ENCODE measurements around the gene ESCO1.
A peak's percentile ranks its signal among the peaks of the same experiment; 100 is the strongest.
"Not testable (repeated sequence)": the region's sequence is repeated elsewhere in the genome, so short reads cannot be mapped to it uniquely, and the experiment has no call there.

ESCO1 gene, protein sequence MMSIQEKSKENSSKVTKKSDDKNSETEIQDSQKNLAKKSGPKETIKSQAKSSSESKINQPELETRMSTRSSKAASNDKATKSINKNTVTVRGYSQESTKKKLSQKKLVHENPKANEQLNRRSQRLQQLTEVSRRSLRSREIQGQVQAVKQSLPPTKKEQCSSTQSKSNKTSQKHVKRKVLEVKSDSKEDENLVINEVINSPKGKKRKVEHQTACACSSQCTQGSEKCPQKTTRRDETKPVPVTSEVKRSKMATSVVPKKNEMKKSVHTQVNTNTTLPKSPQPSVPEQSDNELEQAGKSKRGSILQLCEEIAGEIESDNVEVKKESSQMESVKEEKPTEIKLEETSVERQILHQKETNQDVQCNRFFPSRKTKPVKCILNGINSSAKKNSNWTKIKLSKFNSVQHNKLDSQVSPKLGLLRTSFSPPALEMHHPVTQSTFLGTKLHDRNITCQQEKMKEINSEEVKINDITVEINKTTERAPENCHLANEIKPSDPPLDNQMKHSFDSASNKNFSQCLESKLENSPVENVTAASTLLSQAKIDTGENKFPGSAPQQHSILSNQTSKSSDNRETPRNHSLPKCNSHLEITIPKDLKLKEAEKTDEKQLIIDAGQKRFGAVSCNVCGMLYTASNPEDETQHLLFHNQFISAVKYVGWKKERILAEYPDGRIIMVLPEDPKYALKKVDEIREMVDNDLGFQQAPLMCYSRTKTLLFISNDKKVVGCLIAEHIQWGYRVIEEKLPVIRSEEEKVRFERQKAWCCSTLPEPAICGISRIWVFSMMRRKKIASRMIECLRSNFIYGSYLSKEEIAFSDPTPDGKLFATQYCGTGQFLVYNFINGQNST

DNA sequence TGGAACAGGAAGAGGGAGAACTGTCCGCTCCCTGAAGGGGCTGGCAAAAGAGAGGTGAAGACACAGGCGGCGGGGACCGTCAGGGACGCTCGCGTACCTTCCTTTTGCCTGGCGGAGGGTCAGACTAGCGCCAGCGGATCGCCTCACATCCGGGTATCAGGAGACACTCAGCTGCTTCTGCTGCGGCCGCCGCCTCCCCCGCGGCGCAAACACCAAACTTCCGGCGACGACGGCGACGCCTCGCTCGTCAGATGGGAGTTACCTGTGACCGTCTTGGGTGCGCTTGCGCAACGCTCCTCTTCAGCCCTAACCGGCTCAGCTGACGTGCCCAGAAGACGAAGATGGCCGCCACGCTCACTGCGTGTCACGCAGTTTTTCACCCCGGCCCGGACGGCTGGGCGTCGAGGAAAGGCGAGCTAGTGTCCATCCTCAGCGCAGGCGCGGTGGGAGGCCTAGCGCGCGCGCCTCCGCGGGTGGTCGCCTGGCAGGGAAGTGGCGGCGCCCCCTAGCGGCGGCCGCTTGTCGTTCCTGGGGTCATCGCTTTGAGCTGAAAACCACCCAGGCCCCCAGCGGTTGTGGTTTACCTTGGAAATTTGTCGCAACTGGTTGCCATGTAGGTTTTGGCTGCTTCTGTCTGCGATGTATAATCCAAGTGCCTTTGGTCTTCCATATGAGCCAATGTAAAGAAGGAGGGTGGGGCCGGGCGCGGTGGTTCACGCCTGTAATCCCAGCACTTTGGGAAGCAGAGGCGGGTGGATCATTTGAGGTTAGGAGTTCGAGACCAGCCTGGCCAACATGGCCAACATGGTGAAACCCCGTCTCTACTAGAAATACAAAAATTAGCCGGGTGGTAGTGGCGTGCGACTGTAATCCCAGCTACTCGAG lies at the start of gene ESCO1:
ESCO1 (minus strand) TSS at position 179 of the 885 bp plus-strand sequence. CDS start 25,861 bp downstream, outside the sequence.
- peak; percentile 92 for DNase-seq (ENCODE audit: low spot score)

DNA sequence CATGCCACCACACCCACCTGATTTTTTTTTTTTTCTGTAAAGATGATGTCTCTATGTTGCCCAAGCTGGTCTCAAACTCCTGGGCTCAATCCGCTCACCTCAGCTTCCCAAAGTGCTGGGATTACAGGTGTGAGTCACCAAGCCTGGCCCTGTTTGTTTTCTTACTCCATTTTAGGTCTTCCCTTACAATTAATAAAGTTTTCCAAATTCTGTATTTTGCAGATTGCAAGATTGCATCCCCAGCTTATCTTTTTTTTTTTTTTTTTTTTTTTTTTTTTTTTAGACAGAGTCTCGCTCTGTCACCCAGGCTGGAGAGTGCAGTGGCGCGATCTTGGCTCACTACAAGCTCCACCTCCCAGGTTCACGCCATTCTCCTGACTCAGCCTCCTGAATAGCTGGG lies 39.9 kb upstream of the ESCO1 start:
- DNase-seq (ENCODE audit: low spot score): not testable (repeated sequence)

DNA sequence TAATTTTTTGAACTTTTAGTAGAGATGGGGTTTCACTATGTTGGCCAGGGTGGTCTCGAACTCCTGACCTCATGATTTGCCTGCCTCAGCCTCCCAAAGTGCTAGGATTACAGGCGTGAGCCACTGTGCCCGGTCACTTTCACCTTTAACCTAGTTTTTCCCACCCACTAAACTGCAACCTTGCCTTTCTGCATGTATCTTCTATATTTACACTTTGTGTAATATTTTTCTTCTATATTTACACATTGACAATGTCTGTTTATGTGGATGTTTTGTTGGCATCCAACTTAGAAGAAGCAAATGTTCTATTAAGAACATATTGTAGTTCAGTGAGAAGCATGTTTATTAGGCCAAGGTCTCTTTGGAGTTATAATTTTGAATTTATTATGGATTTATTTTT lies 38.3 kb upstream of the ESCO1 start:
- no peak for DNase-seq (ENCODE audit: low spot score)

DNA sequence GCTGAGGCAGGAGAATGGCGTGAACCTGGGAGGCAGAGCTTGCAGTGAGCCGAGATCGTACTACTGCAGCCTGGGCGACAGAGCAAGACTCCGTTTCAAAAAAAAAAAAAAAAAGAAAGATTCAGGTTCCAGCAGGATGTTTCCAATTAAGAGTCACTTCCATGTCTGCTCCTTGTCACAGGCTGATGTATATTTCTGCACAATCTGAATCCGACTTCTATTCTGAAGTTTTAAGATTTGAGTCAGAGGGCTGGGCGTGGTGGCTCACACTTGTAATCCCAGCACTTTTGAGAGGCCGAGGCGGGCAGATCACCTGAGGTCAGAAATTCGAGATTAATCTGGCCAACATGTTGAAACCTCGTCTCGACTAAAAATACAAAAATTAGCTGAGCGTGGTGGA lies 36.3 kb upstream of the ESCO1 start:
- DNase-seq (ENCODE audit: low spot score): no peak

DNA sequence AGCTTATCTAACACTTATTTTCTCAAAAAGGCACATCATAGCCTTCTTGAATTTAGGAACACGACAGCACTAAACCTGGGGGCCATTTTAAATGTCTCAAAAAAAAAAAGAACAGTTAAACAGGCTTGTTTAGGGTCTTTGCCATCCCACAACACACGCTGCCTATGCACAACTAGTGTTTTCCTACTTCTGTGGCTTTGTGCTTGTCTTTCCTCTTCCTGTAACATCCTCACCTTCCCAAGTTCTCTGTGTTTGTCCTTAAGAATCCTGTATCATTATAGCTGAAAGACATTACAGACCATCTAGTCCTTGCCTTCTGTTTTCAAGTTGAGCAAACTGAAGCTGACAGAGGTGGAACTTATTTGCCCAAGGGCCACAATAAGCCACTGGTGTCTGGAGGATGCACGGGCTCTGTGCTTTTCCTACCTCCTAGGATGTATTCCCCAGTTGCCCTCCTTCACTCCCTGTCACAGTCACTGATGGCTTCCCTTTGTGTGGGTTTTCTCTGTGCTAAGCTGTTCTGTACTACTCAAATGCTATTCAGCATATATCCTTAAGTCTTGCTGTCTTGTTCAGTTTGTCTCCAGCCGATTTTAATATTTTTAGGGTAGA lies 34.2 kb upstream of the ESCO1 start:
- peak; percentile 37 for DNase-seq (ENCODE audit: low spot score)

DNA sequence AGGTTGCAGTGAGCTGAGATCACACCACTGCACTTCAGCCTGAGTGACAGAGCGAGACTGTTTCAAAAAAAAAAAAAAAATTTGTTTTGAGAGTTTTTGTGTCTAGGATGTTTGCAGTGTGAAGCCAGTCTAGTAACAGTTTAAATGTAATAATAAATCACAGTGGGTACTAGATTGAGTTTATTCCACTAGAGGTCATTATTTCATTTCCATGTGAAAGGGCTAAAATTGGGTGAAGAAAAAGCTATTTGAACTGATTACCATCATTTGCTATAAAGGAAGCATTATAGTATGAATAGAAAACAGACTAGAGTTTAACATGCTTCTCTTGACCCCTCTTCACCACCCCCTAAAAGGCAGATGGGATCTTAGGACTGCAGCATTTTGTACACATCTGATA lies 31.9 kb upstream of the ESCO1 start:
- no peak for DNase-seq (ENCODE audit: low spot score)

DNA sequence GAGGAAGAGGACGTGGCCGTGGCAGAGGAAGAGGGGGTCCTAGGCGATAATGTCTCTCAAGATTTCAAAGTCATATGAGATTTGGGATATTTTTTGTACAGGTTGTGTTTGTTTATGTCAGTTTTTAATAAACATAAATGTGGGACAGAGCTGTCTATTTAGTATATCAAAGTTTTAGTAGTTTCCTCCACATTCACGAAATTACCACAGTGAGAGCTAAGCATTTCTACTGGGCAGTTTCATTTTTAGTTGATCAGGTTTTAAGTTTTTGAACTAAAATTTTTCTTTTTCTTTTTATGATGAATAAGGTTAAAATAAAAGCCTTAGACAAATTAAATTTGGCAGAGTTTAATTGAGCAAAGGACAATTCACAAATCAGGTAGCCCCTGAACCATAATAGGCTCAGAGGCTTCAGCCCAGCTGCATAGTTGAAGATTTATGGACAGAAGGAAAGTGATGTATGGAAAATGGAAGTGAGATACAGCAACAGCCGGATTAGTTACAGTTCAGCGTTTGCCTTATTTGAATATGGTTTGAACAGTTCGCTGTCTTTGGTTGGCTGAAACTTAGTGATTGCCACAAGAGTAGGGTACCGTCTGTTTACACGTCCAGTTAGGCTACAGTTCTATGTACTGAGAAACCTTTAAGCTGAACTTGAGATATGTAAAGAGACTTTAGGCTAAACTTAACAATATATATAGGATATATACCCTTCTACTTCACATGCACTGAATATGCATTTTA lies 28.8 kb upstream of the ESCO1 start:
- no peak for DNase-seq (ENCODE audit: low spot score)

DNA sequence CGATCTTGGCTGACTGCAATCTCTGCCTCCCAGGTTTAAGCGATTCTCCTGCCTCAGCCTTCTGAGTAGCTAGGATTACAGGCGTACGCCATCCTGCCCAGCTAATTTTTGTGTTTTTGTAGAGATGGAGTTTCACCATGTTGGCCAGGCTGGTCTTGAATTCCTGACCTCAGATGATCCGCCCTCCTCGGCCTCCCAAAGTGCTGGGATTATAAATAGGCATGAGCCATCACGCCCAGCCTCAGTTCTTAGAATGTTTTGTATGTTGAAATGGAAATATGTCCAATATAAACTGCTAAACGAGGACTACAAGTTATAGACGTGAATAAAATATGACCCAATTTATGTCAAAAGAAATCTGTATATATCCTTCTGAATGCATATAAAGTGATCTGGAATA lies 21.1 kb upstream of the ESCO1 start:
- not testable (repeated sequence) for DNase-seq (ENCODE audit: low spot score)

DNA sequence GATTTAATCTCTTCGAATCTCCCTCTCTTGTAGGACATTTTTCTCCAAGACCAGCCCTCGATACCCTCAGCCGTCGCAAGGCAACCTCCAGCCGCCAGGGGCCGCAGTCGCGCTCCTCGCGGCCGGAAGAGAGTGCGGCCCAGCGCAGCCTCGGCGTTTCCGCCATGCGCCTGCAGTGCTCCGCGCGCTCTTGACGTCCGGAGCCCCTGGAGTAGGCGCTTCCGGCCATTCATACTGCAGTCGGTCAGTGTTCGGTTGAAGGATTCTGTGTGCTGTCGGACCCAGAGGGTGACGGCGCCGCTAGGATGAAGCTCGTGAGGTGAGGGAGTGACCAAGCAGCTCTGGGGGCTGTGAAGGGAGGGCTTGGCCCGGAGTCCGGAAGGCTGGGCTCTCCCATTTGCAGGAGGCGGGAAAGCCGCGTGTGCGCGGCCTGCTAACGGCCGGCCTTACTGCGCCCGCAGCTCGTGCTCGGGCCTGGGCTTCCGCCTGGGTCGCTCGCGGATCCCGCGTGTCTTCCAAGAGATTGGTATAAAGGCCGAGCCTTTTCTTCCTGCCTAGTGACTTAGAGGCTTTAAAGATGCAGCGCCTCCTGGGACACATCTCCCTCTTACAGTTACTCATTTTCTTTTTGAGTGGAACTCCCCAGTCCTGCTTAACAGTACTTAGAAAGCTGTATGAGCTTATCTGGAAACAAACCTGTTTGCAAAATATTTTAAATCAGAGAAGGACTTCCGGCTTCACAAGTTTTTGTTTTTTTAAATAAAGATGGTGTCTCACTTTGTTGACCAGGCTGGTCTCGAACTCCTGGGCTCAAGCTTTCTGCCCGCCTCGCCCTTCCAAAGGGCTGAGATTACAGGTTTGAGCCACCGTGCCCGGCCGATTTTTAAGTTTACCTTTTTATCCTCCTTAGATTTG lies 11.9 kb upstream of the ESCO1 start, which contains the start of gene SNRPD1:
SNRPD1 (plus strand) TSS at position 190 of the 915 bp plus-strand sequence; CDS start at position 306, 116 bp downstream.
- peak; percentile 90 for DNase-seq (ENCODE audit: low spot score)

DNA sequence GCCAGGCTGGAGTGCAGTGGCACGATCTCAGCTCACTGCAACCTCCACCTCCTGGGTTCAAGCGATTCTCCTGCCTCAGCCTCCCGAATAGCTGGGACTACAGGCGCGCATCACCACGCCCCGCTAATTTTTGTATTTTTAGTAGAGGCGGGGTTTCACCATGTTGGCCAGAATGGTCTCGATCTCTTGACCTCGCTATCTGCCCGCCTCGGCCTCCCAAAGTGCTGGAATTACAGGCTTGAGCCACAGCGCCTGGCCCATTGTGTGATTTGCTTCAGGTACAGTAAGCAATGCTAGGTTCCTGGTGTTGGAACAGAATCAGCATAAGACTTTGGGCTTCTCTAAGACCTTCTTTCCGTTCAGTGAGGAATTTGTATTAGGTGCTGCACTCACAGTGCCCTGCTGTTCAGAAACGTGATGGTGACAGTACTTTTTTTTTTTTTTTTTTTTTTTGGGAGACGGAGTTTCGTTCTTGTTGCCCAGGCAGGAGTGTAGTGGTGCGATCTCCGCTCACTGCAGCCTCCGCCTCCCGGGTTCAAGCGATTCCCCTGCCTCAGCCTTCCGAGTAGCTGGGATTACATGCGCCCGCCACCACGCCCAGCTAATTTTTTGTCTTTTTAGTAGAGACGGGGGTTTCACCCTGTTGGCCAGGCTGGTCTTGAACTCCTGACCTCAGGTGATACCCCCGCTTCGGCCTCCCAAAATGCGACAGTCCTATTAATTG lies 11.1 kb upstream of the ESCO1 start:
- DNase-seq (ENCODE audit: low spot score): not testable (repeated sequence)

DNA sequence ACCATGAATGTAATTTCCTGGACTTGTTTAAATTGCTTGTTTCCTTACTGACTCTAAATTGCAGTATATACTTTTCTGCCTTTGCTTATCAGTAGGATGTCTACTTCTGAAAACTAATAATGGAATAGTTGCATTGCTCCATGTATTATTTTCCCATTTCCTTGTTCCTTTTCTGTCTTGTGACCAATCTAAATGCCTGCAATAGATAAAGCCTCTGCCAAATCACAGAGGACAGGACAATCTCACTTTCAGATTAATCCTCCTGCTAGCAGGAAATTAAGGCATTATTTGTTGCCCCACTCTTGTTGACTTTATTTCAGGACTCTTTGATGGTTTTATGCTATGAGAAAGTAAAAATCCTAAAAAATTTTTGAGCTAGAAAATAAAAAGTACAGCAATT lies 4.7 kb upstream of the ESCO1 start:
- DNase-seq (ENCODE audit: low spot score): no peak

DNA sequence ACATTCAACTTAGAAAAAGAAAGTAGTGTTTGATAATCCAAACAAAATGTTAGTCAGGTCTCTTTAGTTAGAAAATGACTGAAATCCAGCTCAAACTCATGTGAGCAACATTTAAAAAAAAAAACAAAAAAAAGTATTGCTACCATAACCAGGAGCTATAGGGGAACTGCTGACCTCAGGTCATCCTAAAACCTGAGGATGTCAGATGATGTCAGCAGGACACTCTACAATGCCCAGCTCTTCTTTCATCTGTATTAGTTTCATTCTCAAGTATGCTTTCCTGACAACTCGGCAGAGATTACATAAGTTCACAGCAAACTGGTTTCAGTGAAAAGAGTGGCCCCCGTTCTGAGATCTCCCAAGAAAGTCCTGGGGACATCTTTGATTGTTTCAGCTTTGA lies 4.2 kb upstream of the ESCO1 start:
- DNase-seq (ENCODE audit: low spot score): no peak

DNA sequence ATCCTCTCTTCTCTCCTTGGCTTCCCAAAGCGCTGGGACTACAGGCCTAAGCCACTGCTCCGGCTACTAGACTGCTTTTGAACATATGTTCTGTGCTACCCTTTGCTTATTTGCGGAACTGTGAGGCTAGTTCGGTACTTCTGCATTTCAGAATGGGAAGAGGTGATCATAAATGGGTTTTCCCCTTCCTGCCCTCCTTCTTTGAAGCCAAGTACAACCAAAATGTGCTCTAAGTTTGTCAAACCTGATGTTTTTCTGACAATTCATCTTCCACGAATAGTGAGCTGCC lies 1.7 kb upstream of the ESCO1 start:
- DNase-seq (ENCODE audit: low spot score): no peak

DNA sequence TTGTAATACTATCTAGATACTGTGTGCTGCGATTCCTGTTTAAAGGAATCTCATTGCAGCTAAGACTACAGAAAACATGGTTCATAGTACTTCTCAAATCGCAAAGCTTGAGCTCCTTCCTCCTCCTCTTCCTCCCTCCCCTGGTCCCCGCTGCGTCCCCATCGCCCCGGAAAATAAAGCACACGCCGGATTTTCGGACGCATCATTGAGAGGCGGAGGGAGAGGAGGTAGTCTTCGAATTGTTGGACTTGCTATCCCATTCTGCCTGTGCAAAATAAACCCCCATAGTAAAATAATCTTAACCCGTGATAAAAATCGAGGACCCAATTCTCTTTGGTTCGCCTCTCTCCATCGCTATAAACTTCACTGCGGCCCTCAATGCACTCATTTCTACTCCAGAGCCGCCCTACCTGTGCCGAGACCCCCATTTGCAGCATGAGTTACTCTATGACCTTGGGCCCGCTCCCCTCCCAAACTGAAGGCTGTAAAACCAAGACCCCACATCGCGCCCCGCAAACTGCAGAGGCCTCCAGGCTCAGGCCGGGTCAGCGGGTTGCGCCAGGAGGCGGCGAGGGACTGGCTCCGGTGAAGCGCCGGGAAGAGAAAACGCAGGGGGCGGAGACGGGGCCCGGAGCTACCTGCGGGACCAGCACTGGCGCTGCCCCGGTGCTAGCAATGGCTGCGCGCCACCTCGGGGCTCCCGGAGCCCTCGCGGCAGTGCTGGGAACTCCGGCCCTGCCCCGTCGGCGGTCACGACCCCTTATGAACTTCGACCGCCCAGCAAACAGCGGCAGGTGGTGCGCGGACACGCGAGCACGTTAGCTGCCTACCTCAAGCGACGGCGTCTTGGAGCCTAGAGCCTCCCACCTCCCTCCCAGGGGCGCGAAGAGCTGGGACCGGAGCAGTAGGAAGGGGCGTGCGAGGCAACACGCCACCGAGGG lies 649 bp downstream of the ESCO1 start:
- no peak for DNase-seq (ENCODE audit: low spot score)

DNA sequence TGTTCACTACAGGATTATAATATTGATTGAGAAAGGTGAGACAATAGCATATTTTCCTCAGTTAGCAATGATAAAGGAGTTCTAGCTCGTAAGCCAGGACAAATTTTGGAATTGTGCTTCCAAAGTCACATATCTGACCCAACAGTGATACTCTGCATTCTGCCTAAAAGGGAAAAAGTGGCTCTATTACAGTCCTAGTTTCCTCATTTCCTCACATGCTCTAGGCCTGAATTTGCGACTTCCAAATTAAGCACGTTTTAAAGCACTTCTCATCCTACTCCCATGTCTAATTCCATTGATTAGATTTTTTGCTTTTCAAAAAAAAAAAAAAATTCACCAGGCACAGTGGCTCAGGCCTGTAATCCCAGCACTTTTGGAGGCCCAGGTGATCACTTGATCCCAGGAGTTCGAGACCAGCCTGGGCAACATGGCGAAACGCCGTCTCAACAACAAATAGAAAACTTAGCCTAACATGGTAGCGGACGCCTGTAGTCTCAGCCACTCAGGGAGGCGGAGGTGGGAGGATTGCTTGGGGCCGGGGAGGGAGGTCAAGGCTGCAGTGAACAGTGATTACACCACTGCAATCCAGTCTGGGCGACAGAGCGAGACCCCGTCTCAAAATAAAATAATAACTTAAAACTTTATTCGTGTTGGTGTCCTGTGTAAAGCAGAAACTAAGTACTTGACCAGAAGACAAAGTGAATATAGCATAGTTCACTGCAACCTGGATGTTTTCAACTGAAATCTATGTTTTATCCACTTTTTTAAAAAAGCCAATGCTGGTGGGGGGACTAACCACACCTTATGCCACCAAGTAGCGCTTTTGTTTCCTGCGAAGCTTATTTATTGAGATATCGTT lies 1.5 kb downstream of the ESCO1 start:
- no peak for DNase-seq (ENCODE audit: low spot score)

DNA sequence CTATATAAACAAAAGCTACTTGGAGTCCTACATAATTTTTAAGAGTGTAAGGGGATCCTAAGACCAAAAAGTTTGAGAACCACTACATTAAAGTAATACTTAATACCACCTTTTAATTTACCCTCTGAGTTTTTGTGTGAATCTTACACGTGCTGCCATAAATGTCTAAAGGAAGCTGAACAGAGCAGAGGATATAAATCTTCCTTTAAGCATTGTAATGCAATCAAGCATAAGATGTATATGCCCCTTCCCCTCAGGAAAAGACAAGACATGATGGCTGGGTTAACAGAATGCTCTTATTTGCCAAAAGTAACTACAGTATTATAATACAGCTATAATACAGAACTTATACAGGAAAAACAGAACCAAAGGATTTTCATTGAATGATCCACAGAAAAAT lies 2.9 kb downstream of the ESCO1 start:
- no peak for DNase-seq (ENCODE audit: low spot score)
